ENCODE results near the gene ADRA2C. TPM values are rescaled to one million over a fixed set of nuclear protein-coding genes. Genes with fewer than 3 reads are reported as not detected.

The ADRA2C gene
- polyA plus RNA-seq, 4 donors: 5.0 to 14.3 (median 10.1) TPM

DNA sequence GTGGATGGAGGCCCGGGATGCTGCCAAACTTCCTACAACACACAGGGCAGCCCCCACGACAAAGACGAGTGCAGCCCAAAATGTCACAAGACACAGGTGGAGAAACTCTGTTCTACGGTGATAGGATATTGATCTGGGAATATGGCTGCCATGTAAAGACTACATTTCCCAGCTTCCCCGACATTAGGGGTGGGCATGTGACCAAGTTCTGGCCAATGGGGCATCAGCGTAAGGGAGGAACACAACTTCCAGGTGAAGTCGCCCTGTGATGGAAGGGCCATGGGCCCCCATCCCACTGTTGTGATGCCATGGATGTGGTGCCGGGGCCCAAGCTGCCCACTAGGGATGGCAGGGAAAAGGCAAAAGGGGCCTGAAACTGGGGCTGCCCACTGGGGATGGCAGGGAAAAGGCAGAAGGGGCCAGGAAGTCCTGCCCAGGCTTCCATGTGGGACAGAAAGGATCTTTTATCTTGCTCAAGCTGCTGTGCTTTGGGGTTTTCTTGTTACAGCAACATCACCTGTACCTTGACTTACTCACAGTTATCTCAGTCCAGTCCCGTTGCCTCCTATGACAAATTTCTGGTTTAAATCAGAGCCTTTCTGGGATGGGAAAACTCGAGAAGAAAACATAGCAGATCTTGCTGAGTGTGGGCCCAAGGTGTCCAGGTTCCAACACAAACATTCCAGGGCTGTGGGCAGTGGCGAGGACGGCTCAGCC lies 9.7 kb upstream of the ADRA2C start:
- DNase-seq (ENCODE audit: low read depth in 4 of 4, low spot score in 3 of 4): no peak

DNA sequence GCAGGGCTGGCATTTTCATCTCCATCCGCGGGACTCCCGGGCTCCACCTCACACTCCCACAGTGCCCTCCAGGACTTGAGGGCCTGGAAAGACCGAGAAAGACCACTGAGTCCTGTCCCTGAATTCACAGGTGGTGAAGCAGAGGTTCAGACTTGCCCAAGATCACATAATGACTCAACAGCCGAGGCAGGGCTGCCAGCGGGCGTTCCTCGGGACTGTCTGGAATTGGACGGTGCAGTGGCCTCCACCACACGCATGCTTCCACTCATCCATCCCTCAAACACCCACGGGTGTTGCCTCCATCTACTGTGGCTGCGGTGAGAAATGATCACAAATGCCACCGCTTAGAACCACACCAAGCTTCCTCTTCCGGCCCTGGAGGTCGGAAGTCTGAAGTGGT lies 6.9 kb upstream of the ADRA2C start:
- DNase-seq (ENCODE audit: low read depth in 4 of 4, low spot score in 3 of 4): no peak

DNA sequence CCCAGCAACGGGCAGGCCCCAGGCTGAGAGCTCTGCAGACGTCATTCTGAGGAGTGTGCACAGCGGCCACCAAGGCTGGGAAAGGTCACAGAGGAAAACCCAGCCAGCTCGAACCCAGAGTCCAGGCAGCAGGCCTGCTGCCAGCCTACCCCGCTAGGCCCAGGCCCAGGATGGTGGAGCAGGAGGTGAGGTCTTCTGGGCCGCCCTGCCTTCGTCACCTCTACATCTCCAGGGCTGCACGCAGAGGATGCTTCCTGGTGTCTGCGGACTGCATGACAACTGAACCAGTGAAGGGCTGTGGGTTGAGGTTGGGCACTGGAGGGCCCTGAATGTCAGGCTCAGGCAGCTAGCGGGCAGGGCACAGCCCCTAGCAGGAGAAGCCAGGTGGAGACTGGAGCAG lies 5.8 kb upstream of the ADRA2C start:
- DNase-seq (ENCODE audit: low read depth in 4 of 4, low spot score in 3 of 4): no peak

- DNase-seq (ENCODE audit: low read depth in 4 of 4, low spot score in 3 of 4): no peak
Observed at GRCh38 chr4:3760841-3761240, 5.3 kb upstream of the ADRA2C start.

DNA sequence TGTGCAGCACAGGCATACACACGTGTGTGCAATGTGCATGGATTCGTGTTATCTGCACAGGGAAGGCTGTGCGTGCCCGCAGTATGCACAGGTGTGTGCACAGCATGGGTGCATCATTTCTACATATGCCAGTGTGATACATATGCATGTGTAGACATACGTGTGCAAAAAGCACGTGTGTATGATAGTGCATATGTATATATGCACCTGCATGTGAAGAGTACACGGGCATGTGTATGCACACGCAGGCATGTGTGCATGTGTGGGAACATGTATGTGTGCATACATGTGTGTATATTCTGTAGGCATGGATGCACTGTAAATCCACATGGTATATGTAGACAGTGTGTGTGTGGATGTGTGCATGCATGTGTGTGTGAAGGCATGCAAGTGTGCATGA lies 3.9 kb upstream of the ADRA2C start:
- no peak for DNase-seq (ENCODE audit: low read depth in 4 of 4, low spot score in 3 of 4)

DNA sequence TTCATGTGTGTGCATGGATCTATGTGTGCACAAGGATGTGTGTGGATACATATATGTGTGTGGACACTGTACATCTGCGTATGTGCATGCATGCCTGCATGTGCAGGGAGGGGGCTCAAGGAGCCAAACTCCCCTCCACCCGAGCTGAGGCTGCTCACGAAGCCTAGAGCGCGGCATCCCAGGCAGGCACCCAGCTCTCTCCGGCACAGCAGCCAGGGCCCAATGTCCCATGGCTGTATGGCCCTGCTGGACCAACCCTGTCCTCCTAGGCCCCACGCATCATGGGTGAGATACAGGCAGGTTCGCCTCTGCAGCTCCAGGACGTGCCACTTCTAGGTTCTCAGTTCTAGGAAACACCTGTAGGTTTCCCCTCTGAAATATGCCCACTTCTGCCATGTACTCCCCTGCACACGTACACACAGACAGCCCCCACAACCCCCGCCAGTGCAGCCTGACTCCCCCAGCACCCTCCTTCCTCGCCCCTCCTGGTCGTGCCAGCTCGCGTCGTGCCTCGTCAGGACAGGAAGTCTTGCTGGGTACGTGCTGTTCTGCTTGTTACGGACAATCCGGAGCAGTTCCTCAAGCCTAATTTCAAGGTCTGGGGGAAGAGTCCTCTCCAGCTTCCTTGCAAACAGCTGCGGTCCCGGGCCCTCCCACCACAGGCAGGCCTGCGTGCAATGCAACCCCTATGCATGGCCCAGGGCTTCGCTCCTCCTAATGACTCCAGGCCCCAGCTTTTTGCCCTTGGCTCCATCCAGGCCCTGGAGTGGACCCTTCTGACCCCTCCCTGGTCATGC lies 3.2 kb upstream of the ADRA2C start:
- no peak for DNase-seq (ENCODE audit: low read depth in 4 of 4, low spot score in 3 of 4)

- no peak for DNase-seq (ENCODE audit: low read depth in 4 of 4, low spot score in 3 of 4)
Observed at GRCh38 chr4:3765271-3766035, 732 bp upstream of the ADRA2C start.

GRCh38 chr4:3766785-3767569 lies 792 bp downstream of the ADRA2C start:
- no peak for DNase-seq (ENCODE audit: low read depth in 4 of 4, low spot score in 3 of 4)

DNA sequence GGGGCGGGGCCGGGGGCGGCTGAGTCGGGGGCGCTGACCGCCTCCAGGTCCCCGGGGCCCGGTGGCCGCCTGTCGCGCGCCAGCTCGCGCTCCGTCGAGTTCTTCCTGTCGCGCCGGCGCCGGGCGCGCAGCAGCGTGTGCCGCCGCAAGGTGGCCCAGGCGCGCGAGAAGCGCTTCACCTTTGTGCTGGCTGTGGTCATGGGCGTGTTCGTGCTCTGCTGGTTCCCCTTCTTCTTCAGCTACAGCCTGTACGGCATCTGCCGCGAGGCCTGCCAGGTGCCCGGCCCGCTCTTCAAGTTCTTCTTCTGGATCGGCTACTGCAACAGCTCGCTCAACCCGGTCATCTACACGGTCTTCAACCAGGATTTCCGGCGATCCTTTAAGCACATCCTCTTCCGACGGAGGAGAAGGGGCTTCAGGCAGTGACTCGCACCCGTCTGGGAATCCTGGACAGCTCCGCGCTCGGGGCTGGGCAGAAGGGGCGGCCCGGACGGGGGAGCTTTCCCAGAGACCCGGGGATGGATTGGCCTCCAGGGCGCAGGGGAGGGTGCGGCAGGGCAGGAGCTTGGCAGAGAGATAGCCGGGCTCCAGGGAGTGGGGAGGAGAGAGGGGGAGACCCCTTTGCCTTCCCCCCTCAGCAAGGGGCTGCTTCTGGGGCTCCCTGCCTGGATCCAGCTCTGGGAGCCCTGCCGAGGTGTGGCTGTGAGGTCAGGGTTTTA lies 1.5 kb downstream of the ADRA2C start:
- no peak for DNase-seq (ENCODE audit: low read depth in 4 of 4, low spot score in 3 of 4)

DNA sequence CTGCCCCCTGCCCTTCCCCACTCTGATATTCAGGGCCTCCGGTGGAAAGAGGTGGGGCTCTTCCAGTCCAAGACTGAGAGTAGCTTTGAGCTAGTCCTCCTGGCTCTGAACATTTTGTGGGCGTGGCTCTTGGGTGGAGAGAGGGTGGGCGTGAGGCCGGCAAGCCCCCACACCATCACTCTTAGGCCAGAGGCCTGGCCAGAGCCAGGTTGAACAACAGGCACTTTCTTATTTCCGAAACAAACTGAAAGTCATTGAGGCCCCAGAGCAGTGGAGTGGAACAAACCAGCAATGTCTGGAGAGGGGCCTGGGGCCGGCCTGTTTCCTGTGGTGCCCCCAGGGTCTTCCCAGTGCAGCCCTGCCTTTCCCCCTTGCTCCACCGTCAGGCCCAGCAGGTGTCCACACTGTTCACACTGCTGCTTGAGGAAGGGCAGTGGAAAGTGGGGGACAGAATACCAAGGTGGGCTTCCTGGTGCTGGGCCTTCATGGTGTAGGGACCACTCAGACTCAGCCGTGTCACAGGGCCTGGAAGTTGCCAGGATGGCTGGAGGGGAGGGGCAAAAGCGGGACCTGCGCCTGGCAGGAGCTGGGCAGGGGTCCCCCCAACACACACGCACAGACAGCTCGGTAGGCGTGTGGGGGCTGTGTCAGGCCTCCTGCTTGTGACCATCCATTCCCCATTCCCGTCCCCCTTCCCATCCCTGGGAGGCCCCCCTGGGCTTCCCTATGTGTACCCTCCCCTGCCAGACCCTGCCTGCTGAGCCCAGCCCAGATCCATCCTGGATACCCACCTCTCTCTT lies 2.9 kb downstream of the ADRA2C start:
- no peak for DNase-seq (ENCODE audit: low read depth in 4 of 4, low spot score in 3 of 4)

- no peak for DNase-seq (ENCODE audit: low read depth in 4 of 4, low spot score in 3 of 4)
Observed at GRCh38 chr4:3769642-3770184, 3.5 kb downstream of the ADRA2C start.

DNA sequence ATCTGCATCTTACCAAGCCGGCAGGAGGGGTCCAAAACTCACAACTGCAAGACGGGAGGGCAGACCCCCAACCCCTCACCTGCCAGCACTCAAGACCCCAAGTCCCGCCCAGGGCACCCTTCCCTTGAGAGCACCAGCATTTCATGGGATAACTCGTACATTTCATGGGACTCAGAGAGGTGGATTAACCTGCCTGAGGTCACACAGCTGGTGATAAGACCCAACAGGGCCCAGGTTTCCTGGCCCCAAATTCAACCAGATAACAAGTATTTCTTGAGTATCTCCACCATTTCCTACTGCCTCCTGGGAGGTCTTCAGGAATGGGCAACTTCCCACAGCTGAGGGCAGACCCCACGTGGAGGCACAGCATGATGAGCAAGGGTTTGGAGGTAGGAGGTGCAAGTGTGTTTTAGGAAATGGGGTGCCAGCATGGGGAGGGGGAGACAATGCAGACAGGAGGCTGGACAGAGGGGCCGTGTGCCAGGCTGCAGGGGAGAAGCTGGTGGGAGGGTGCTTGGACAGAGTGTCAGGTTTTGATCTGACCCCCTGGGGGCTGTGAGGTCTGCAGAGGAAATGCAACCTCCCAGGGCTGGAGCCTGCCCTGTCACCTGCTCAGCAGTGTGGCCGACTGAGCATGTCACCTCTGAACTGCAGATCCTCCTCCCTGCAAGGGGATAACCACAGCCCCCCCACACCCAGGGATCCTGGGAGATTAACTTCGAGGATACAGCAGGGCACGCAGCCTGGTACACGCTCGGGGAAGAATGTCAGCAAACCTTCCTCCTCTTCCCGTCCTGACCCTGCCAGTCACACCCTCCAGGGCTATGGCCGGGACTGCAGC lies 4.4 kb downstream of the ADRA2C start:
- no peak for DNase-seq (ENCODE audit: low read depth in 4 of 4, low spot score in 3 of 4)

GRCh38 chr4:3771164-3771809 lies 5.1 kb downstream of the ADRA2C start:
- DNase-seq (ENCODE audit: low read depth in 4 of 4, low spot score in 3 of 4): no peak

- no peak for DNase-seq (ENCODE audit: low read depth in 4 of 4, low spot score in 3 of 4)
Observed at GRCh38 chr4:3771939-3772495, 5.8 kb downstream of the ADRA2C start.

DNA sequence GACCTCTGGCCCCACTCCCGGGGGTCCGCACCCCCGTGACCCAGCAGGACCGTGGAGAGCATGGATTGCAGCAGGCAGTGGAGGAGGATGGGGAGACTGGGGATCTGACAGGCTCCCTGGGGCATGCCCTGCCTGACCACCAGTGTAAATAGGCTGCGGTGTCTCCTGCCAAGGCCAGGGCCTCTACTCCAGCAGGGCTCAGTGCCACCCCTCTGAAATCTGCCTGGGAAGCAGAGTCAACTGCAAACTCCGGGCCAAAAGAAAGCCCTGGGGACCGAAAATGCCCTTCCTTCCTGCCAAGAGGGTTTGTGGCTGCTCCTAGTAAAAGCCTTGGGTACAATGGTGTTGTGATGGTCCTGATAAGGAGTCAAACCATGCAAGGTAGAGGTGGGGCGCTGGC lies 6.4 kb downstream of the ADRA2C start:
- no peak for DNase-seq (ENCODE audit: low read depth in 4 of 4, low spot score in 3 of 4)

DNA sequence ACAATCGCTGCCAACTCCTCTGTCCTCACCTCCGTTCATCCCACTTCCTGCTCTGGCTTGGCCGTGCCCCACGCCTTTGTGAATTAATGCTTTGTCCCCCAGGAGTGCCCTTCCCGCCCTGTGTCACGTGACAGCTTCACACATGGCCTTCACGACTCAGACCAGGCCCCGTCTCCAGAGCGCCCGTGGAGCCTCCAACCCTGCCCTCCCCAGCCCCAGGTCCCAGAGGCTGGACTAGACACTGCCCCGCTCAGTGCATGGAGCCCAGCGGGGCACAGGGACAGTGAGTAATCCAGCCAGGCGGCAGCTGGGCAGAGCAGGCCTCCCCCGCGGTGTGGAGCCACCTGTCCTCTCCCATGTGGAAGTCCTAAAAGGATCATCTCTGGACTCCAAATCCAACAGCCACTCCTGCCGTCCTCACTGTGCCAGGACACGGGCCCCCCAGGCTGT lies 7.4 kb downstream of the ADRA2C start:
- no peak for DNase-seq (ENCODE audit: low read depth in 4 of 4, low spot score in 3 of 4)

DNA sequence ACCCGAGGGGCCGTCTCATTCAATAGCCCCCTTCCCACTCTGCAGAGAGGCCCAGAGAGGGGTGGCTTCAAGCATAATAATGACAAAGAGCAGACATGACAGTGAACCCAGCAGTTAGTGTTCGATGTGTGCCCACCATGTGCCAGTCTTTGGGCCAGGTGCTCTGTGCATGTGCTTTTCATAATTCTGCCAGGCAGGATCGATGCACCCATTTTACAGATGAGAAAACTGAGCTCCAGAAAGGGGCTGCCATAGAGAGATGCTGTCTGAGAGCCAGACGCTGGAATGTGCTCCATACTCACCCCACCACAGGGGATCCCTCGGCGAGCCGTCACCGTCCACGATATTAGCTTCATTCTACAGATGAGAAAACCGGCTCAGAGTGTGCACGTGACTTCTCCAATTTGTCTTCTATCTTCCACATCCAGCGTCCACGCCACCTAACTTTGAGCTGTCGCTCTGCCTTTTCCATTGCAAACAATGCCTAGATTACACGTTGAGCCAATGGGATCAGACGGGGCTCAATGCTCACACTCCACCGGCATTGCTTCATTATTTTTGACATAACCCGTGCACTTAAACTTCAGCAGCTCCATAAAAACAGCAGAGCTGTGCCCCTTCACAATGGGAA lies 8.2 kb downstream of the ADRA2C start:
- DNase-seq (ENCODE audit: low read depth in 4 of 4, low spot score in 3 of 4): no peak
